Bronchial epithelial cell (primary cell): ENCODE results near the gene GNB1L. TPM values are rescaled to one million over a fixed set of nuclear protein-coding genes. Genes with fewer than 3 reads are reported as not detected.

Experiments used
- DNase-seq: peaks from one replicate; pipeline ENCODE4 v3.0.0-alpha.2; 2010; ENCODE audit warnings: low read depth
- FAIRE-seq: peaks from 2 replicates; lab custom pipeline; 2011; peaks lifted over from hg19 to GRCh38; lab: Jason Lieb, UNC
- H3K27me3 ChIP-seq: 2 replicates; pipeline ENCODE4 v1.5.1; 2011; ENCODE audit warnings: low read length; ENCODE audit not compliant: control insufficient read depth, insufficient read depth
- H3K36me3 ChIP-seq: 2 replicates; pipeline ENCODE4 v1.5.1; 2011; ENCODE audit warnings: low read length; ENCODE audit not compliant: control insufficient read depth, insufficient read depth
- H3K4me3 ChIP-seq: 2 replicates; pipeline ENCODE4 v1.5.1; 2011; ENCODE audit warnings: mild to moderate bottlenecking, low read depth, low read length, control low read depth
- total RNA-seq: library from RNA; depleted of rRNA; stranded (reverse); fragments of >200 nt; gene quantifications from 2 replicates; pipeline ENCODE4 v1.2.1, GENCODE V29; 2014
- TF ChIP-seq, protein P1 (sequence below): IDR thresholded peaks from 2 replicates; pipeline ENCODE4 v1.5.1; 2011; ENCODE audit warnings: mild to moderate bottlenecking, moderate library complexity, low read length, control low read depth, inconsistent platforms; ENCODE audit not compliant: insufficient read depth, severe bottlenecking

The GNB1L gene
- total RNA-seq, 1 donor from 2014 or later, result 7.6 TPM

GRCh38 chr22:19747551-19747950 is 107.1 kb downstream of the GNB1L start:
- Histone ChIP-seq H3K27me3 (no peaks in the 10 kb centered on the region), H3K4me3 (no peak overlapping the region), H3K36me3 (no peaks in the 10 kb centered on the region)
- FAIRE-seq (no peak), DNase-seq (no peak)
- TF ChIP-seq, protein P1, sequence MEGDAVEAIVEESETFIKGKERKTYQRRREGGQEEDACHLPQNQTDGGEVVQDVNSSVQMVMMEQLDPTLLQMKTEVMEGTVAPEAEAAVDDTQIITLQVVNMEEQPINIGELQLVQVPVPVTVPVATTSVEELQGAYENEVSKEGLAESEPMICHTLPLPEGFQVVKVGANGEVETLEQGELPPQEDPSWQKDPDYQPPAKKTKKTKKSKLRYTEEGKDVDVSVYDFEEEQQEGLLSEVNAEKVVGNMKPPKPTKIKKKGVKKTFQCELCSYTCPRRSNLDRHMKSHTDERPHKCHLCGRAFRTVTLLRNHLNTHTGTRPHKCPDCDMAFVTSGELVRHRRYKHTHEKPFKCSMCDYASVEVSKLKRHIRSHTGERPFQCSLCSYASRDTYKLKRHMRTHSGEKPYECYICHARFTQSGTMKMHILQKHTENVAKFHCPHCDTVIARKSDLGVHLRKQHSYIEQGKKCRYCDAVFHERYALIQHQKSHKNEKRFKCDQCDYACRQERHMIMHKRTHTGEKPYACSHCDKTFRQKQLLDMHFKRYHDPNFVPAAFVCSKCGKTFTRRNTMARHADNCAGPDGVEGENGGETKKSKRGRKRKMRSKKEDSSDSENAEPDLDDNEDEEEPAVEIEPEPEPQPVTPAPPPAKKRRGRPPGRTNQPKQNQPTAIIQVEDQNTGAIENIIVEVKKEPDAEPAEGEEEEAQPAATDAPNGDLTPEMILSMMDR, result no peak

GRCh38 chr22:19746726-19747125 is 107.9 kb downstream of the GNB1L start:
- Histone ChIP-seq H3K36me3 (no peaks in the 10 kb centered on the region), H3K27me3 (no peaks in the 10 kb centered on the region), H3K4me3 (no peak overlapping the region)
- DNase-seq (no peak), FAIRE-seq (no peak)
- TF ChIP-seq, protein P1, result no peak

DNA sequence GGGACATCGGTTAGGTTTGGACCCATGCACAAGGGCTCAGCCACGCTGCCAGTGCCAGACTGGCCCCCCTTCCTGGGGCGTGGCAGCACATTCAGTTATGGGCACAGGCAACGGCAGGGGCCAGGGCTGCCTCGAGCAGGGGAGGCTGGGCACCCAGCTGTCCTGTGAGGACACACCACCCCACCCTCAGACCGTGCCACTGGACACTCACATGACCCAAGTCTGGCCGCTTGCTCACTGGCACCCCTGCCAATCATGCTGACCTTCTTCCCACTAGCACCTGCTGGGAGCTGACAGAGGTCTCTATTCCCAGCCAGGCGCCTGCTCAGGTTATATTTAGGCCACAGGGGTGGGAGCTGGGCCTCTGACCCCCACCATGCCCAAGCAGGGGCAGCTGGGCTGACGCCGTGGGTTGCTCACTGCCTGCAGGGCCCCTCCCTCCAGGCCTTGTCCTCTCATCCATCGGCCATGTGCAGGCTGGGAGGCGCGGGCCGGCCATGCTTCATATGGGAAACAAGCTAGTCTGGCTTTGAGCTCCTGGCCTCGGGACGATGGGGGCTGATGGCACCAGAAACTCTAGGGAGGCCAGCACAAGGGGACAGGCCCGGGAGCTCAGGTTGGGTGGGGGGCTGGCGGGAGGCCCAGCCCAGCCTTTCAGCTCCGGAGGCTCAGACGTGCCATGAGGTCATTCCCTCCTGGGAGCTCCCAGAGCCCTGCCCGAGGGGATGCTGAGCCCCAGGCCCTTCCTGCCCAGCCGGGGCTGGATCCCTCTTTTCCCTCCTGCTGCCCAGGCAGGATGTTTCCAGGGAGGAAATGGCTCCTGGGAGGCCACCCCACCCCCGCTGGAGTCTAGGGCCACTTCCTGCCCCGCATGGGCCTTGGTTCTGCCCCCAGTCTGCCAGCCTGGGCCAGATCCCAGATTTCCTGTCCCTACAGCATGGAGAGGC is 109.2 kb downstream of the GNB1L start:
- Histone ChIP-seq H3K4me3 (no peak overlapping the region), H3K27me3 (no peaks in the 10 kb centered on the region), H3K36me3 (no peaks in the 10 kb centered on the region)
- FAIRE-seq (no peak), DNase-seq (no peak)
- TF ChIP-seq, protein P1, result no peak

GRCh38 chr22:19744350-19745006 is 110.2 kb downstream of the GNB1L start:
- TF ChIP-seq, protein P1, result no peak
- H3K36me3 ChIP-seq, result no peaks in the 10 kb centered on the region
- DNase-seq (no peak), FAIRE-seq (no peak)
- no peak overlapping the region for H3K4me3 ChIP-seq
- no peaks in the 10 kb centered on the region for H3K27me3 ChIP-seq

DNA sequence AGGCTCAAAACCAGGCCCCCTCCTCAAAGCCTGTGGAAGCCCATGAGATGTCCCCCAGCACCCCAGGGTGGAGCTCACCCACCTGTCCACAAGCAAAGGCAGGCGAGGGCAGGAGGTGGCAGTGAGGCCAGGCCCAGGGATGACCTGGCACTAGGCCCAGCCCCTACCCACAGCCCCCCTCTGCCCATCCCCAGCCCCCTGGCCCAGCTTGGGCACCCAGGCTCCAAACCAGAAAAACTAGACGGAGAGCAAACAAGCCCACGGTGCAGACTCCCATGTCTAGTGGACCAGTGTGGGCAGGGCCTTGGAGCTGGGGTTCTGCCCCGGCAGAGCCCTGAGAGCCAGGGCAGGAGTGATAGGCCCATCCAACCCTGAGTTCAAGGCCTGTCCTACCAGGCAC is 111.0 kb downstream of the GNB1L start:
- H3K36me3 ChIP-seq, result no peaks in the 10 kb centered on the region
- no peak for DNase-seq
- no peak overlapping the region for H3K4me3 ChIP-seq
- no peak for FAIRE-seq
- no peaks in the 10 kb centered on the region for H3K27me3 ChIP-seq
- TF ChIP-seq, protein P1, result no peak
